ENCODE results near the gene PPP1R7. TPM values are rescaled to one million over a fixed set of nuclear protein-coding genes. Genes with fewer than 3 reads are reported as not detected.
A peak's percentile ranks its signal among the peaks of the same experiment; 100 is the strongest.

The PPP1R7 gene
- total RNA-seq (2012; rRNA removed) (60.8 and 104 TPM in 2 replicates), polyA plus RNA-seq (2012; rRNA removed) (70.0 and 70.8 TPM in 2 replicates), Bru-seq, nascent RNA (percentile 64 among the genes with signal in this experiment), BruChase-seq, experiment 1, labeled RNA remaining after a 6-hour chase (percentile 70 among the genes with signal in this experiment), BruChase-seq, experiment 2, labeled RNA remaining after a 2-hour chase (percentile 62 among the genes with signal in this experiment)
- polyA plus RNA-seq (2012; cell fraction: cytosol; rRNA removed): 22.6 and 23.6 TPM in 2 replicates
- 20.1 and 47.4 TPM in 2 replicates for polyA plus RNA-seq (2012; cell fraction: nucleus; rRNA removed; ENCODE audit: low replicate concordance)
- long read RNA-seq, transcript PPP1R7-201 (10 exons, 2,386 nt): major isoform, 45 of 65 reads
- long read RNA-seq, transcript PPP1R7-206 (9 exons, 965 nt): minor isoform, 10 of 65 reads
- long read RNA-seq, partial matches to known transcripts: 5 of 65 reads
- long read RNA-seq, other reads (novel, unspliced or antisense): 5 of 65 reads

- Histone ChIP-seq H2BK15ac (ENCODE audit: low read depth, low read length) (no peak within 1 kb of the TSS; the same call in 2 of the 3 replicates), H3K79me1 (ENCODE audit: low read depth in 1 of 2, low read length in 2 of 2) (peaks cover 21 to 42% of the 10 kb centered on the region in 2 experiments), H2BK5ac (ENCODE audit: low read depth, low read length, poor library complexity, severe bottlenecking) (peak within 1 kb of the TSS; percentile 43), H3K14ac (replicated peaks; ENCODE audit: low read depth, low read length) (peak within 1 kb of the TSS; percentile 83), H3K56ac (ENCODE audit: extremely low read depth, insufficient read depth, low read length) (peak within 1 kb of the TSS; percentile 42; the same call in 1 of the 2 replicates), H2BK120ac (ENCODE audit: low read depth, low read length) (0 out of 2 replicates have a peak within 1 kb of the TSS, but pooled peaks have one; percentile 30), H2AK9ac (replicated peaks; ENCODE audit: low read depth, low read length, poor library complexity) (peak within 1 kb of the TSS; percentile 98), H3K18ac (ENCODE audit: low read depth, low read length) (no peak within 1 kb of the TSS), H4K5ac (ENCODE audit: low read depth, low read length) (peak within 1 kb of the TSS; percentile 15; the same call in 1 of the 2 replicates), H4K8ac (ENCODE audit: low read depth in 2 of 2, low read length in 2 of 2) (peak within 1 kb of the TSS; percentile 62 to 83), H3K4me1 (ENCODE audit: control insufficient read depth, insufficient read depth, low read length) (peaks cover 7% of the 10 kb centered on the region; the same call in 1 of the 2 replicates), H3K9ac (ENCODE audit: low read depth, low read length) (peak within 1 kb of the TSS; percentile 87), H3K27me3 (ENCODE audit: control insufficient read depth, insufficient read depth, low read length) (no peaks in the 10 kb centered on the region), H3K4me3 (ENCODE audit: insufficient read depth, low read depth, low read length) (peak within 1 kb of the TSS; percentile 75), H3K27ac (ENCODE audit: insufficient read depth, low read length) (peak within 1 kb of the TSS; percentile 16), H3K4me2 (ENCODE audit: low read depth, low read length) (peak within 1 kb of the TSS; percentile 99), H2AK5ac (ENCODE audit: low read depth, low read length) (peak within 1 kb of the TSS; percentile 90), H2BK20ac (ENCODE audit: low read depth, low read length) (no peak within 1 kb of the TSS), H4K20me1 (ENCODE audit: insufficient read depth, low read length) (peaks cover 21% of the 10 kb centered on the region), H3K36me3 (ENCODE audit: control insufficient read depth, insufficient read depth, low read length) (peaks cover 6% of the 10 kb centered on the region), H3K9me1 (ENCODE audit: insufficient read depth, low read length) (peaks cover 17% of the 10 kb centered on the region), H3K23ac (ENCODE audit: low read depth, low read length) (peak within 1 kb of the TSS; percentile 91), H3K9me3 (ENCODE audit: control insufficient read depth, insufficient read depth, low read length) (no peaks in the 10 kb centered on the region), H3K4ac (ENCODE audit: low read depth, low read length) (peak within 1 kb of the TSS; percentile 92), H4K91ac (ENCODE audit: insufficient read depth, low read depth, low read length) (peak within 1 kb of the TSS; percentile 89), H2AFZ (replicated peaks; ENCODE audit: low read length, poor library complexity) (peak within 1 kb of the TSS; percentile 96)
- ChIA-PET CTCF (interaction anchor here (0.6 kb wide), 1 partner anchor 539 kb away, joined by 3 read pairs; no protein-coding TSS in a partner anchor), POLR2A (ENCODE audit: unreplicated experiment) (no interaction called here)
- intact Hi-C loops (cut with micrococcal nuclease) (loop anchor here (2.0 to 5.0 kb wide), 3 partner anchors 47 to 299 kb away; partner anchors contain the start of gene MTERF4), dilution Hi-C loops (cut with HindIII; ENCODE audit: low sequenced_read_pairs, unreplicated experiment) (no loop called here), in situ Hi-C loops (cut with MboI; ENCODE audit: low sequenced_read_pairs) (no loop called here)
- WGBS, 2 experiments (ENCODE audit: extremely low coverage in 2 of 2, insufficient read length in 1 of 2): 2% methylated on average over 38 of the region's 73 CpGs; no CpG with 5 or more reads in 1 of the 2 experiments
- ATAC-seq (ENCODE audit: low read depth) (peak; percentile 90), DNase-seq (peak; percentile 90)
- no TSS peak for BruUV-seq (replicated peaks)
- TF ChIP-seq ELK1 (IDR thresholded peaks at IDR 0.05; ENCODE audit: borderline replicate concordance, low read depth, low read length) (no peak), CHD1 (IDR thresholded peaks at IDR 0.05; ENCODE audit: low read depth, low read length) (no peak), FOS (IDR thresholded peaks at IDR 0.05; ENCODE audit: low read depth, low read length) (peak; percentile 29; the same call in 1 of the 2 replicates), CTCF (conservative IDR thresholded peaks at IDR 0.05; ENCODE audit: low read depth, low read length) (0 out of 2 replicates have a peak, but pooled peaks have one; percentile 25), RFX5 (IDR thresholded peaks at IDR 0.05; ENCODE audit: low read depth, low read length) (no peak), POLR2A (IDR thresholded peaks at IDR 0.05; ENCODE audit: low read depth, low read length) (peak; percentile 80), MAZ (IDR thresholded peaks at IDR 0.05; ENCODE audit: borderline replicate concordance, low read depth, low read length) (no peak), RAD21 (IDR thresholded peaks at IDR 0.05; ENCODE audit: low read length) (0 out of 2 replicates have a peak, but pooled peaks have one; percentile 22), MXI1 (IDR thresholded peaks at IDR 0.05; ENCODE audit: borderline replicate concordance, low read depth, low read length) (peak; percentile 73; the same call in 1 of the 2 replicates), SMC3 (IDR thresholded peaks at IDR 0.05; ENCODE audit: low read depth, low read length) (no peak), USF2 (IDR thresholded peaks at IDR 0.05; ENCODE audit: low read depth, low read length) (no peak)
Observed at GRCh38 chr2:241149925-241150659, at the start of gene PPP1R7. Gene PPP1R7 (plus strand): TSS chr2:241150467. CDS start chr2:241150496, 29 bp downstream.

Measured in IMR-90 (cell line).